K562 (cell line): ENCODE measurements around the gene VTN. TPM values are rescaled to one million over a fixed set of nuclear protein-coding genes. Genes with fewer than 3 reads are reported as not detected.

Experiments used
- FOXA3 ChIP-seq, 2 experiments: fragments of 450-650 bp in 1 of 2; sonication (generic) in 1 of 2; formaldehyde crosslinking; IDR thresholded peaks in 1 of 2; conservative IDR thresholded peaks in 1 of 2; 2 replicates each; pipeline versions ENCODE4 v1.4.0 to v1.8.0; 2020 to 2022; ENCODE audit warnings: mild to moderate bottlenecking in 2 of 2, missing genetic modification reagents in 1 of 2
- GATAD2A ChIP-seq: fragments of 450-650 bp; IDR thresholded peaks from 2 replicates; pipeline ENCODE4 v1.6.1; 2017
- GTF2A2 ChIP-seq: IDR thresholded peaks from 2 replicates; pipeline ENCODE4 v1.6.1; 2016; ENCODE audit warnings: mild to moderate bottlenecking, missing genetic modification characterization, missing compliant biosample characterization
- HDAC3 ChIP-seq: fragments of 450-650 bp; IDR thresholded peaks from 2 replicates; pipeline ENCODE4 v1.6.1; 2018; ENCODE audit warnings: borderline replicate concordance, mild to moderate bottlenecking, moderate library complexity; ENCODE audit not compliant: partially characterized antibody
- MIER1 ChIP-seq: fragments of 450-650 bp; IDR thresholded peaks from 2 replicates; pipeline ENCODE4 v1.6.1; 2016; ENCODE audit warnings: antibody characterized with exemption, mild to moderate bottlenecking, low read depth
- NFATC3 ChIP-seq: fragments of 450-650 bp; IDR thresholded peaks from 2 replicates; pipeline ENCODE4 v1.6.1; 2017; ENCODE audit warnings: mild to moderate bottlenecking
- NR2F6 ChIP-seq: fragments of 450-650 bp; formaldehyde crosslinking; IDR thresholded peaks from 2 replicates; pipeline ENCODE4 v1.4.0; 2020; ENCODE audit warnings: mild to moderate bottlenecking
- PHTF2 ChIP-seq: fragments of 250-450 bp; sonication (Bioruptor Pico); IDR thresholded peaks from 2 replicates; pipeline ENCODE4 v1.5.0; 2021; ENCODE audit warnings: mild to moderate bottlenecking
- PRMT5 ChIP-seq: sonication (generic); formaldehyde crosslinking; IDR thresholded peaks from 2 replicates; pipeline ENCODE4 v1.5.0; 2020; ENCODE audit warnings: missing genetic modification reagents
- RB1 ChIP-seq: fragments of 450-650 bp; IDR thresholded peaks from 2 replicates; pipeline ENCODE4 v1.6.1; 2017; ENCODE audit warnings: low read depth, mild to moderate bottlenecking
- TAL1 ChIP-seq: fragments of 450-650 bp; IDR thresholded peaks from 2 replicates; pipeline ENCODE4 v1.6.1; 2016; ENCODE audit warnings: mild to moderate bottlenecking
- TRIM28 ChIP-seq: fragments of 450-650 bp; IDR thresholded peaks from 2 replicates; pipeline ENCODE4 v1.6.1; 2017
- YBX1 ChIP-seq: fragments of 450-650 bp; IDR thresholded peaks from 2 replicates; pipeline ENCODE4 v1.7.1; 2016; ENCODE audit warnings: mild to moderate bottlenecking
- ZBTB1 ChIP-seq: sonication (generic); formaldehyde crosslinking; IDR thresholded peaks from 2 replicates; pipeline ENCODE4 v1.8.1; 2023; ENCODE audit warnings: missing genetic modification reagents, low read depth, mild to moderate bottlenecking, borderline replicate concordance
- ZNF175 ChIP-seq: fragments of 200-800 bp; sonication (Bioruptor generic); IDR thresholded peaks from 2 replicates; pipeline ENCODE4 v1.6.1; 2016; ENCODE audit warnings: low read depth, mild to moderate bottlenecking, missing genetic modification characterization, missing compliant biosample characterization
- ZNF217 ChIP-seq: sonication (generic); formaldehyde crosslinking; IDR thresholded peaks from 2 replicates; pipeline ENCODE4 v1.8.0; 2022; ENCODE audit warnings: mild to moderate bottlenecking, missing genetic modification reagents
- ZNF263 ChIP-seq: sonication (generic); formaldehyde crosslinking; IDR thresholded peaks from 2 replicates; pipeline ENCODE4 v1.8.0; 2022; ENCODE audit warnings: mild to moderate bottlenecking, missing genetic modification reagents, borderline replicate concordance
- polyA plus RNA-seq, 8 experiments: library from polyadenylated mRNA; depleted of rRNA in 4 of 8; stranded (reverse) in 5 of 8; unstranded in 3 of 8; fragments of >200 nt; fragmentation: Nextera tagmentation in 2 of 8; fragmentation: Illumina TruSeq in 1 of 8; extraction: Ambion mirVana in 2 of 8; extraction: Trizol in 1 of 8; gene quantifications; 2 replicates each; pipeline versions ENCODE4 v1.2.1 to v1.2.3, GENCODE V29; 2011 to 2014; ENCODE audit warnings: inconsistent platforms in 1 of 8, missing spikeins in 1 of 8
- total RNA-seq, 7 experiments: library from RNA; depleted of rRNA in 6 of 7; stranded (reverse); fragments of >200 nt in 6 of 7; fragmentation: Illumina TruSeq in 2 of 7; extraction: Trizol in 2 of 7; gene quantifications; 2 replicates each; pipeline versions ENCODE4 v1.2.1 to v1.2.3, GENCODE V29; 2011 to 2021; ENCODE audit warnings: low replicate concordance in 1 of 7
- TF ChIP-seq, protein P1 (sequence below): sonication (generic); formaldehyde crosslinking; IDR thresholded peaks from 2 replicates; pipeline ENCODE4 v1.8.1; 2023; ENCODE audit warnings: mild to moderate bottlenecking, missing genetic modification reagents
- TF ChIP-seq, protein P2 (sequence below): IDR thresholded peaks from 2 replicates; pipeline ENCODE4 v1.6.1; 2011; ENCODE audit warnings: borderline replicate concordance, low read depth, mild to moderate bottlenecking, moderate library complexity, low read length; ENCODE audit not compliant: insufficient read depth, poor library complexity, severe bottlenecking
- TF ChIP-seq, protein P3 (sequence below): sonication (generic); formaldehyde crosslinking; IDR thresholded peaks from 2 replicates; pipeline ENCODE4 v1.8.0; 2022; ENCODE audit warnings: missing genetic modification reagents, mild to moderate bottlenecking, borderline replicate concordance
- TF ChIP-seq, protein P4 (sequence below): fragments of 200-800 bp; sonication (Bioruptor generic); IDR thresholded peaks from 2 replicates; pipeline ENCODE4 v1.6.1; 2017; ENCODE audit warnings: missing genetic modification characterization, missing compliant biosample characterization

The VTN gene
- total and polyA plus RNA-seq, 9 of the 15 experiments (the other 6 are each of a cell fraction or from before 2014, with no cell fraction given): 0.13 to 1.0 (median 0.29) TPM; not detected in 1

DNA sequence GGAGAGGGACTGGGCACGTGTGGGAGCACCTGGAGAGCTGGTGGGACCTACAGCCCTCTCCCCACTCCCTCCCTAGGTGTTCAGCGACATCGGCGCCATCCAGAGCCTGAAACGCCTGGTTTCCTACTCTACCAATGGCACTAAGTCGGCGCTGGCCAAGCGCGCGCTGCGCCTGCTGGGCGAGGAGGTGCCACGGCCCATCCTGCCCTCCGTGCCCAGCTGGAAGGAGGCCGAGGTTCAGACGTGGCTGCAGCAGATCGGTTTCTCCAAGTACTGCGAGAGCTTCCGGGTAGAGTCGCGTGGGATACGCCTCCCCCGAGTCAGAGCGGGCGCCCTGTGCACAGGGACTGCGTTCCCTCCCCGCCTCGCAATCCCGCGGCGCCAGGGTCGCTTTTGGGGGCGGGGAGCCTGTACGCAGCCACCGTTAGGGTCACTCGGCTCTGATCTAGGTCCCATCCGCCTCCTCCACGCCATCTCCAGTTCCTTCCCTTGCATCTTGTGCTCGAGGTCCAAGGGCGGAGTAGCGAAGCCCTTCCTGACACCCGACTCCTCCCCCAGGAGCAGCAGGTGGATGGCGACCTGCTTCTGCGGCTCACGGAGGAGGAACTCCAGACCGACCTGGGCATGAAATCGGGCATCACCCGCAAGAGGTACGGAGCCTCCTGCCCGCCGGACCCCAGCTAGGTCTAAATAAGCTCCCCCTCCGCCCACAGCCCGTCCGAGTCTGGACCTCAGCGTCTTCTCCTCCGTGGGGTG is 14.4 kb upstream of the VTN start (continued):
- TF ChIP-seq YBX1: no peak
- no peak for TF ChIP-seq ZNF175 (CRISPR knock-in tag)
- no peak for TF ChIP-seq PHTF2
- TF ChIP-seq, protein P1, sequence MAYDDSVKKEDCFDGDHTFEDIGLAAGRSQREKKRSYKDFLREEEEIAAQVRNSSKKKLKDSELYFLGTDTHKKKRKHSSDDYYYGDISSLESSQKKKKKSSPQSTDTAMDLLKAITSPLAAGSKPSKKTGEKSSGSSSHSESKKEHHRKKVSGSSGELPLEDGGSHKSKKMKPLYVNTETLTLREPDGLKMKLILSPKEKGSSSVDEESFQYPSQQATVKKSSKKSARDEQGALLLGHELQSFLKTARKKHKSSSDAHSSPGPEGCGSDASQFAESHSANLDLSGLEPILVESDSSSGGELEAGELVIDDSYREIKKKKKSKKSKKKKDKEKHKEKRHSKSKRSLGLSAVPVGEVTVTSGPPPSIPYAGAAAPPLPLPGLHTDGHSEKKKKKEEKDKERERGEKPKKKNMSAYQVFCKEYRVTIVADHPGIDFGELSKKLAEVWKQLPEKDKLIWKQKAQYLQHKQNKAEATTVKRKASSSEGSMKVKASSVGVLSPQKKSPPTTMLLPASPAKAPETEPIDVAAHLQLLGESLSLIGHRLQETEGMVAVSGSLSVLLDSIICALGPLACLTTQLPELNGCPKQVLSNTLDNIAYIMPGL (CRISPR knock-in tag): no peak
- TF ChIP-seq ZNF263 (CRISPR knock-in tag): no peak
- TF ChIP-seq GATAD2A: no peak
- TF ChIP-seq HDAC3: no peak
- no peak for TF ChIP-seq NR2F6
- TF ChIP-seq ZBTB1 (CRISPR knock-in tag): no peak
- TF ChIP-seq, protein P2, sequence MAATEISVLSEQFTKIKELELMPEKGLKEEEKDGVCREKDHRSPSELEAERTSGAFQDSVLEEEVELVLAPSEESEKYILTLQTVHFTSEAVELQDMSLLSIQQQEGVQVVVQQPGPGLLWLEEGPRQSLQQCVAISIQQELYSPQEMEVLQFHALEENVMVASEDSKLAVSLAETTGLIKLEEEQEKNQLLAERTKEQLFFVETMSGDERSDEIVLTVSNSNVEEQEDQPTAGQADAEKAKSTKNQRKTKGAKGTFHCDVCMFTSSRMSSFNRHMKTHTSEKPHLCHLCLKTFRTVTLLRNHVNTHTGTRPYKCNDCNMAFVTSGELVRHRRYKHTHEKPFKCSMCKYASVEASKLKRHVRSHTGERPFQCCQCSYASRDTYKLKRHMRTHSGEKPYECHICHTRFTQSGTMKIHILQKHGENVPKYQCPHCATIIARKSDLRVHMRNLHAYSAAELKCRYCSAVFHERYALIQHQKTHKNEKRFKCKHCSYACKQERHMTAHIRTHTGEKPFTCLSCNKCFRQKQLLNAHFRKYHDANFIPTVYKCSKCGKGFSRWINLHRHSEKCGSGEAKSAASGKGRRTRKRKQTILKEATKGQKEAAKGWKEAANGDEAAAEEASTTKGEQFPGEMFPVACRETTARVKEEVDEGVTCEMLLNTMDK: no peak
- no peak for TF ChIP-seq NFATC3
- no peak for TF ChIP-seq GTF2A2 (tag)
- TF ChIP-seq ZNF217 (CRISPR knock-in tag): no peak
- TF ChIP-seq, protein P3, sequence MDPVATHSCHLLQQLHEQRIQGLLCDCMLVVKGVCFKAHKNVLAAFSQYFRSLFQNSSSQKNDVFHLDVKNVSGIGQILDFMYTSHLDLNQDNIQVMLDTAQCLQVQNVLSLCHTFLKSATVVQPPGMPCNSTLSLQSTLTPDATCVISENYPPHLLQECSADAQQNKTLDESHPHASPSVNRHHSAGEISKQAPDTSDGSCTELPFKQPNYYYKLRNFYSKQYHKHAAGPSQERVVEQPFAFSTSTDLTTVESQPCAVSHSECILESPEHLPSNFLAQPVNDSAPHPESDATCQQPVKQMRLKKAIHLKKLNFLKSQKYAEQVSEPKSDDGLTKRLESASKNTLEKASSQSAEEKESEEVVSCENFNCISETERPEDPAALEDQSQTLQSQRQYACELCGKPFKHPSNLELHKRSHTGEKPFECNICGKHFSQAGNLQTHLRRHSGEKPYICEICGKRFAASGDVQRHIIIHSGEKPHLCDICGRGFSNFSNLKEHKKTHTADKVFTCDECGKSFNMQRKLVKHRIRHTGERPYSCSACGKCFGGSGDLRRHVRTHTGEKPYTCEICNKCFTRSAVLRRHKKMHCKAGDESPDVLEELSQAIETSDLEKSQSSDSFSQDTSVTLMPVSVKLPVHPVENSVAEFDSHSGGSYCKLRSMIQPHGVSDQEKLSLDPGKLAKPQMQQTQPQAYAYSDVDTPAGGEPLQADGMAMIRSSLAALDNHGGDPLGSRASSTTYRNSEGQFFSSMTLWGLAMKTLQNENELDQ (CRISPR knock-in tag): no peak
- no peak for TF ChIP-seq PRMT5 (CRISPR knock-in tag)
- TF ChIP-seq TRIM28: no peak
- no peak for TF ChIP-seq RB1
- no peak for TF ChIP-seq TAL1
- TF ChIP-seq, protein P4, sequence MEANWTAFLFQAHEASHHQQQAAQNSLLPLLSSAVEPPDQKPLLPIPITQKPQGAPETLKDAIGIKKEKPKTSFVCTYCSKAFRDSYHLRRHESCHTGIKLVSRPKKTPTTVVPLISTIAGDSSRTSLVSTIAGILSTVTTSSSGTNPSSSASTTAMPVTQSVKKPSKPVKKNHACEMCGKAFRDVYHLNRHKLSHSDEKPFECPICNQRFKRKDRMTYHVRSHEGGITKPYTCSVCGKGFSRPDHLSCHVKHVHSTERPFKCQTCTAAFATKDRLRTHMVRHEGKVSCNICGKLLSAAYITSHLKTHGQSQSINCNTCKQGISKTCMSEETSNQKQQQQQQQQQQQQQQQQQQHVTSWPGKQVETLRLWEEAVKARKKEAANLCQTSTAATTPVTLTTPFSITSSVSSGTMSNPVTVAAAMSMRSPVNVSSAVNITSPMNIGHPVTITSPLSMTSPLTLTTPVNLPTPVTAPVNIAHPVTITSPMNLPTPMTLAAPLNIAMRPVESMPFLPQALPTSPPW: 0 out of 2 replicates have a peak, but pooled peaks have one; percentile 11
- TF ChIP-seq MIER1: no peak
- TF ChIP-seq FOXA3 (CRISPR knock-in tag; conservative IDR thresholded peaks at IDR 0.05 in 1 of 2, IDR thresholded peaks at IDR 0.05 in 1 of 2): no peak
